Endothelial cell of umbilical vein (primary cell): ENCODE data around the gene CHIT1. TPM values are rescaled to one million over a fixed set of nuclear protein-coding genes. Genes with fewer than 3 reads are reported as not detected.

Experiments
- BruUV-seq: library from RNA; stranded (reverse); fragments of 400-500 nt; replicated peaks from 2 replicates; lab custom pipeline; 2021; lab: Mats Ljungman, UMichigan
- CTCF ChIA-PET: fragments of 300-600, 350-600 bp; sonication (Branson Sonifier 250); formaldehyde crosslinking; loops from one replicate; lab custom pipeline; 2021; ENCODE audit warnings: antibody characterized with exemption, inconsistent platforms; lab: Charles Lee
- POLR2A ChIA-PET: fragments of 300-600, 350-600 bp; sonication (Branson Sonifier 250); formaldehyde crosslinking; loops from one replicate; lab custom pipeline; 2021; ENCODE audit warnings: antibody characterized with exemption, inconsistent platforms; lab: Charles Lee
- DNase-seq: peaks from one replicate; pipeline ENCODE4 v3.0.0-alpha.2; 2011; ENCODE audit warnings: low read depth, low spot score
- FAIRE-seq: peaks from 2 replicates; lab custom pipeline; 2011; peaks lifted over from hg19 to GRCh38; lab: Jason Lieb, UNC
- H2AFZ ChIP-seq: 2 replicates; pipeline ENCODE4 v1.6.0; 2012; ENCODE audit warnings: low read depth, low read length, control low read depth, inconsistent platforms
- H3K27ac ChIP-seq: 2 replicates; pipeline ENCODE4 v1.5.1; 2011; ENCODE audit warnings: low read depth, mild to moderate bottlenecking, control low read depth, low read length, moderate library complexity; ENCODE audit not compliant: insufficient read depth
- H3K27me3 ChIP-seq, 2 experiments: 2 replicates each; pipeline versions ENCODE4 v1.6.0 to v1.6.1; 2011; ENCODE audit warnings: low read length in 2 of 2, mixed read lengths in 1 of 2; ENCODE audit not compliant: control insufficient read depth in 2 of 2, insufficient read depth in 2 of 2
- H3K36me3 ChIP-seq, 2 experiments: 2 replicates in 1 of 2; 3 replicates in 1 of 2; pipeline ENCODE4 v1.5.1; 2011; ENCODE audit warnings: low read length in 2 of 2, mild to moderate bottlenecking in 1 of 2, moderate library complexity in 1 of 2; ENCODE audit not compliant: control insufficient read depth in 2 of 2, insufficient read depth in 2 of 2; ENCODE audit errors: extremely low read depth in 1 of 2
- H3K4me1 ChIP-seq: 3 replicates; pipeline ENCODE4 v1.5.1; 2011; ENCODE audit warnings: mild to moderate bottlenecking, low read length; ENCODE audit not compliant: control insufficient read depth, insufficient read depth; ENCODE audit errors: extremely low read depth
- H3K4me2 ChIP-seq: 2 replicates; pipeline ENCODE4 v1.6.1; 2011; ENCODE audit warnings: low read length, control low read depth, mixed read lengths; ENCODE audit not compliant: insufficient read depth
- H3K4me3 ChIP-seq, 3 experiments: fragments of 200-600 bp in 1 of 3; sonication (generic), shearing (Covaris generic) in 1 of 3; replicated peaks in 1 of 3; 2 replicates each; pipeline ENCODE4 v1.5.1; 2011 to 2016; ENCODE audit warnings: control low read depth in 3 of 3, low read length in 3 of 3, mild to moderate bottlenecking in 2 of 3, inconsistent platforms in 1 of 3, low read depth in 1 of 3, moderate library complexity in 1 of 3; ENCODE audit not compliant: insufficient read depth in 1 of 3
- H3K79me2 ChIP-seq: 2 replicates; pipeline ENCODE4 v1.6.0; 2012; ENCODE audit warnings: low read length, inconsistent platforms; ENCODE audit not compliant: control insufficient read depth, insufficient read depth
- H3K9ac ChIP-seq: replicated peaks from 2 replicates; pipeline ENCODE3; 2011; ENCODE audit warnings: low read length, control low read depth; ENCODE audit not compliant: insufficient read depth; ENCODE audit errors: extremely low read depth
- H3K9me1 ChIP-seq: replicated peaks from 3 replicates; pipeline ENCODE4 v1.6.0; 2011; ENCODE audit warnings: mild to moderate bottlenecking, low read length; ENCODE audit not compliant: control insufficient read depth, insufficient read depth; ENCODE audit errors: extremely low read depth
- H3K9me3 ChIP-seq: replicated peaks from 2 replicates; pipeline ENCODE4 v1.5.1; 2012; ENCODE audit warnings: low read length, inconsistent platforms; ENCODE audit not compliant: control insufficient read depth, insufficient read depth
- H4K20me1 ChIP-seq: replicated peaks from 2 replicates; pipeline ENCODE3; 2011; ENCODE audit warnings: mild to moderate bottlenecking, low read length; ENCODE audit not compliant: control insufficient read depth, insufficient read depth; ENCODE audit errors: extremely low read depth
- CTCF ChIP-seq, 2 donors: IDR thresholded peaks; 1 replicate in 1 of 2; 2 replicates in 1 of 2; pipeline ENCODE4 v1.5.1; 2011; ENCODE audit warnings: low read length in 2 of 2, mild to moderate bottlenecking in 2 of 2, moderate library complexity in 2 of 2, control low read depth in 1 of 2, inconsistent platforms in 1 of 2, low read depth in 1 of 2; ENCODE audit not compliant: insufficient read depth in 1 of 2; ENCODE audit errors: extremely low read depth in 1 of 2
- EZH2 ChIP-seq: IDR thresholded peaks from 2 replicates; pipeline ENCODE4 v1.6.1; 2012; ENCODE audit warnings: borderline replicate concordance, low read depth, mild to moderate bottlenecking, moderate library complexity, low read length, inconsistent platforms; ENCODE audit not compliant: severe bottlenecking
- FOS ChIP-seq: IDR thresholded peaks from 2 replicates; pipeline ENCODE4 v1.6.1; 2011; ENCODE audit warnings: mild to moderate bottlenecking, low read length, moderate library complexity, borderline replicate concordance; ENCODE audit not compliant: insufficient read depth
- GATA2 ChIP-seq: IDR thresholded peaks from 2 replicates; pipeline ENCODE4 v1.7.0; 2011; ENCODE audit warnings: low read depth, mild to moderate bottlenecking, moderate library complexity, mixed read lengths, low read length; ENCODE audit not compliant: insufficient read length, insufficient read depth
- JUN ChIP-seq: IDR thresholded peaks from 2 replicates; pipeline ENCODE4 v1.6.1; 2011; ENCODE audit warnings: borderline replicate concordance, low read depth; ENCODE audit not compliant: insufficient read length, insufficient read depth
- MAX ChIP-seq: IDR thresholded peaks from 2 replicates; pipeline ENCODE4 v1.6.1; 2011; ENCODE audit not compliant: insufficient read depth, insufficient read length
- MYC ChIP-seq: IDR thresholded peaks from one replicate; pipeline ENCODE4 v1.6.1; 2011; ENCODE audit warnings: mild to moderate bottlenecking, low read depth, low read length
- POLR2A ChIP-seq: IDR thresholded peaks from 2 replicates; pipeline ENCODE4 v1.6.1; 2012; ENCODE audit warnings: low read depth, mild to moderate bottlenecking, control low read depth, low read length
- POLR2AphosphoS5 ChIP-seq: IDR thresholded peaks from 2 replicates; pipeline ENCODE4 v1.6.1; 2012; ENCODE audit warnings: low read depth, mild to moderate bottlenecking, control low read depth, low read length, moderate library complexity; ENCODE audit not compliant: insufficient read depth
- dilution Hi-C: fragments of 300-500 bp; cut with MboI; formaldehyde crosslinking; loops from one replicate; pipeline ENCODE4 v1.15.0; 2019; ENCODE audit warnings: low sequenced_read_pairs; ENCODE audit not compliant: extremely low pct_ligation_motif_present
- intact Hi-C: fragments of 100-400 bp; cut with micrococcal nuclease; formaldehyde crosslinking; loops from one replicate; pipeline ENCODE4 v1.10.0; 2022
- polyA plus RNA-seq, 4 experiments: library from polyadenylated mRNA; depleted of rRNA in 3 of 4; stranded (reverse) in 3 of 4; unstranded in 1 of 4; fragments of >200 nt; gene quantifications; 2 replicates each; pipeline versions ENCODE4 v1.2.1 to v1.2.3, GENCODE V29; 2011 to 2012; ENCODE audit warnings: missing spikeins in 1 of 4
- total RNA-seq: library from RNA; stranded (reverse); gene quantifications from 2 replicates; pipeline ENCODE4 v1.2.3, GENCODE V29; 2021

CHIT1 gene
- total and polyA plus RNA-seq, 2 donors (not counting 3 experiments of a cell fraction or from before 2014, with no cell fraction given) = not detected

- no peak for TF ChIP-seq GATA2
- no peak for TF ChIP-seq MYC
- no peaks in the 10 kb centered on the region for H4K20me1 ChIP-seq
- H3K79me2 ChIP-seq = no peaks in the 10 kb centered on the region
- intact Hi-C loops = no loop called here
- no peak overlapping the region for H3K9ac ChIP-seq
- H2AFZ ChIP-seq = no peak overlapping the region
- DNase-seq = no peak
- no peaks in the 10 kb centered on the region for H3K9me1 ChIP-seq
- no peak overlapping the region for H3K4me2 ChIP-seq
- no TSS peak for BruUV-seq
- peaks cover 4 to 6% of the 10 kb centered on the region in 2 experiments for H3K27me3 ChIP-seq
- CTCF ChIA-PET = interaction anchor here (2.0 kb wide), 1 partner anchor 9 kb away, joined by 18 read pairs; no protein-coding TSS in a partner anchor
- POLR2A ChIA-PET = no interaction called here
- H3K36me3 ChIP-seq = no peaks in the 10 kb centered on the region
- H3K9me3 ChIP-seq = no peaks in the 10 kb centered on the region
- H3K27ac ChIP-seq = no peak overlapping the region
- FAIRE-seq = no peak
- H3K4me3 ChIP-seq = no peak overlapping the region
- dilution Hi-C loops = no loop called here
- H3K4me1 ChIP-seq = no peaks in the 10 kb centered on the region
These were observed 4.4 kb downstream of the CHIT1 start for GRCh38 chr1:203225071-203225470.

GRCh38 chr1:203223012-203223775 is 6.3 kb downstream of the CHIT1 start:
- no peak overlapping the region for H3K27ac ChIP-seq
- dilution Hi-C loops = no loop called here
- no peak overlapping the region for H2AFZ ChIP-seq
- ChIA-PET POLR2A (no interaction called here), CTCF (interaction anchor here (0.9 to 1.2 kb wide), 2 partner anchors 9 to 46 kb away, joined by 3 to 4 read pairs; no protein-coding TSS in a partner anchor)
- no peaks in the 10 kb centered on the region for H3K9me3 ChIP-seq
- H3K4me3 ChIP-seq = no peak overlapping the region
- no peaks in the 10 kb centered on the region for H3K9me1 ChIP-seq
- H3K79me2 ChIP-seq = no peaks in the 10 kb centered on the region
- TF ChIP-seq MAX (no peak), FOS (no peak), GATA2 (no peak), MYC (no peak), JUN (no peak), POLR2AphosphoS5 (no peak), POLR2A (no peak), EZH2 (no peak), CTCF (IDR thresholded peaks at IDR 0.05; ENCODE audit: extremely low read depth in 1 of 2, insufficient read depth in 1 of 2, low read depth in 1 of 2, low read length in 2 of 2) (no peak)
- no peak overlapping the region for H3K4me2 ChIP-seq
- FAIRE-seq (no peak), DNase-seq (no peak)
- H4K20me1 ChIP-seq = no peaks in the 10 kb centered on the region
- H3K27me3 ChIP-seq = peaks cover 3 to 4% of the 10 kb centered on the region in 2 experiments
- H3K36me3 ChIP-seq = no peaks in the 10 kb centered on the region
- no peak overlapping the region for H3K9ac ChIP-seq
- no peaks in the 10 kb centered on the region for H3K4me1 ChIP-seq
- no TSS peak for BruUV-seq
- intact Hi-C loops = no loop called here
